ENCODE measurements around the gene RFLNA.

RFLNA gene

GRCh38 chr12:124302807-124303578 is 8.1 kb downstream of the RFLNA start:
- no peak for DNase-seq (ENCODE audit: low read depth)
- TF ChIP-seq CTCF (conservative IDR thresholded peaks at IDR 0.05; ENCODE audit: low read depth, low read length), result no peak
- H3K4me3 ChIP-seq (ENCODE audit: low read depth, low read length), result no peak overlapping the region

- TF ChIP-seq CTCF (conservative IDR thresholded peaks at IDR 0.05; ENCODE audit: low read depth, low read length), result no peak
- H3K4me3 ChIP-seq (ENCODE audit: low read depth, low read length), result no peak overlapping the region
Observed at GRCh38 chr12:124303579-124304313, 8.9 kb downstream of the RFLNA start.

GRCh38 chr12:124304314-124304790 is 9.5 kb downstream of the RFLNA start:
- no peak overlapping the region for H3K4me3 ChIP-seq (ENCODE audit: low read depth, low read length)
- no peak for DNase-seq (ENCODE audit: low read depth)
- no peak for TF ChIP-seq CTCF (conservative IDR thresholded peaks at IDR 0.05; ENCODE audit: low read depth, low read length)

More at GRCh38 chr12:124303579-124304313, 8.9 kb downstream of the RFLNA start:
- DNase-seq (ENCODE audit: low read depth), result no peak

- no peak for DNase-seq (ENCODE audit: low read depth)
- TF ChIP-seq CTCF (conservative IDR thresholded peaks at IDR 0.05; ENCODE audit: low read depth, low read length), result no peak
- H3K4me3 ChIP-seq (ENCODE audit: low read depth, low read length), result no peak overlapping the region
Observed at GRCh38 chr12:124305136-124305535, 10.2 kb downstream of the RFLNA start.

GRCh38 chr12:124305776-124306685 is 11.1 kb downstream of the RFLNA start:
- TF ChIP-seq CTCF (conservative IDR thresholded peaks at IDR 0.05; ENCODE audit: low read depth, low read length), result no peak
- no peak overlapping the region for H3K4me3 ChIP-seq (ENCODE audit: low read depth, low read length)
- DNase-seq (ENCODE audit: low read depth), result no peak

- H3K4me3 ChIP-seq (ENCODE audit: low read depth, low read length), result no peak overlapping the region
Observed at GRCh38 chr12:124306686-124307555, 12.0 kb downstream of the RFLNA start.

More at GRCh38 chr12:124306686-124307555, 12.0 kb downstream of the RFLNA start:
- TF ChIP-seq CTCF (conservative IDR thresholded peaks at IDR 0.05; ENCODE audit: low read depth, low read length), result no peak
- no peak for DNase-seq (ENCODE audit: low read depth)

All from choroid plexus epithelial cell (primary cell).